Measurements from ENCODE around the gene AKR1C3.
"Not testable (repeated sequence)": the region's sequence is repeated elsewhere in the genome, so short reads cannot be mapped to it uniquely, and the experiment has no call there.

Gene AKR1C3

DNA sequence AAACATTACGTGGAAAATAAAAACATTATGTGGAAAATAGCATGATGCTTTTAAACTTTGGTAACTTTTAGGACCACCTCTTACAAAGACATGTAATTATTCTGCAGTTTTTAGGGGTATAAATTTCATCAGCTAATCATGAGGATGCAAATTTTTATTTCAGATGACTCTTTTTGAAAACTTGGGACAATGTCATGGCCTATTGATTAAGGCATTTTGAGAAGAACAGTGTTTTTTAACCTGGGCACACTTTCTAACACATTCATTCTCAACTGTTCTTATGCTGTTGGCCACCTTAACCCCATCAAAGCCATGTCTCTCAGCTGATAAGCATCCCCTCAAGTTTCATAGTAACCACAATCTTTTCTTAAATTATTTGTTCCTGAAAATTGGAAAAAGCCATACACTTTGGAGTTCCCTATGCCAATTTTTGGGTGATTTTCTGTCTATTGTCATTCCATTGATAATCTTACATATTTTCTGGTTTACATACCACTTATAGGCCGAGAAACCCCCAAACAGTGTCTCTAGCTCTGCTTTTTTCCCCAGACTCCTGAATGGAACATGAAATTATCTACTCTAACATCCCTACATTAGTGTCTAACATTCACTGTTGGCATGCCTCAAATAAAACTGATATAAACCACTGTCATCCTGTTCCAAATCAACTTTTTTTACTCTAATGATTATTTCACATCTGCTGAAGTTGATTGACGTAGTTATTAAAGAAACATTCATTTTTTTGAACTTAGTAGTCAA is 14.6 kb downstream of the AKR1C3 start:
- H3K4me3 ChIP-seq (ENCODE audit: low read depth, low read length) = no peak overlapping the region
- TF ChIP-seq, protein P1, sequence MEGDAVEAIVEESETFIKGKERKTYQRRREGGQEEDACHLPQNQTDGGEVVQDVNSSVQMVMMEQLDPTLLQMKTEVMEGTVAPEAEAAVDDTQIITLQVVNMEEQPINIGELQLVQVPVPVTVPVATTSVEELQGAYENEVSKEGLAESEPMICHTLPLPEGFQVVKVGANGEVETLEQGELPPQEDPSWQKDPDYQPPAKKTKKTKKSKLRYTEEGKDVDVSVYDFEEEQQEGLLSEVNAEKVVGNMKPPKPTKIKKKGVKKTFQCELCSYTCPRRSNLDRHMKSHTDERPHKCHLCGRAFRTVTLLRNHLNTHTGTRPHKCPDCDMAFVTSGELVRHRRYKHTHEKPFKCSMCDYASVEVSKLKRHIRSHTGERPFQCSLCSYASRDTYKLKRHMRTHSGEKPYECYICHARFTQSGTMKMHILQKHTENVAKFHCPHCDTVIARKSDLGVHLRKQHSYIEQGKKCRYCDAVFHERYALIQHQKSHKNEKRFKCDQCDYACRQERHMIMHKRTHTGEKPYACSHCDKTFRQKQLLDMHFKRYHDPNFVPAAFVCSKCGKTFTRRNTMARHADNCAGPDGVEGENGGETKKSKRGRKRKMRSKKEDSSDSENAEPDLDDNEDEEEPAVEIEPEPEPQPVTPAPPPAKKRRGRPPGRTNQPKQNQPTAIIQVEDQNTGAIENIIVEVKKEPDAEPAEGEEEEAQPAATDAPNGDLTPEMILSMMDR (IDR thresholded peaks at IDR 0.05; ENCODE audit: low read depth, low read length) = no peak
- H3K9me3 ChIP-seq = no peaks in the 10 kb centered on the region
- DNase-seq = no peak
- no peaks in the 10 kb centered on the region for H3K27me3 ChIP-seq
- no peaks in the 10 kb centered on the region for H3K4me1 ChIP-seq
- no peaks in the 10 kb centered on the region for H3K36me3 ChIP-seq

DNA sequence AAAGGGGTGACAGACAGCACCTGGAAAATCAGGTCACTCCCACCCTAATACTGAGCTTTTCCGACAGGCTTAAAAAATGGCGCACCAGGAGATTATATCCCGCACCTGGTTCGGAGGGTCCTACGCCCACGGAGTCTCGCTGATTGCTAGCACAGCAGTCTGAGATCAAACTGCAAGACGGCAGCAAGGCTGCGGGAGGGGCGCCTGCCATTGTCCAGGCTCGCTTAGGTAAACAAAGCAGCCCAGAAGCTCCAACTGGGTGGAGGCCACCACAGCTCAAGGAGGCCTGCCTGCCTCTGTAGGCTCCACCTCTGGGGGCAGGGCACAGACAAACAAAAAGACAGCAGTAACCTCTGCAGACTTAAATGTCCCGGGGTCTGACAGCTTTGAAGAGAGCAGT is 15.6 kb downstream of the AKR1C3 start:
- not testable (repeated sequence) for H3K4me1 ChIP-seq; H3K36me3 ChIP-seq; DNase-seq; H3K27me3 ChIP-seq; H3K9me3 ChIP-seq; H3K4me3 ChIP-seq (ENCODE audit: low read depth, low read length)

DNA sequence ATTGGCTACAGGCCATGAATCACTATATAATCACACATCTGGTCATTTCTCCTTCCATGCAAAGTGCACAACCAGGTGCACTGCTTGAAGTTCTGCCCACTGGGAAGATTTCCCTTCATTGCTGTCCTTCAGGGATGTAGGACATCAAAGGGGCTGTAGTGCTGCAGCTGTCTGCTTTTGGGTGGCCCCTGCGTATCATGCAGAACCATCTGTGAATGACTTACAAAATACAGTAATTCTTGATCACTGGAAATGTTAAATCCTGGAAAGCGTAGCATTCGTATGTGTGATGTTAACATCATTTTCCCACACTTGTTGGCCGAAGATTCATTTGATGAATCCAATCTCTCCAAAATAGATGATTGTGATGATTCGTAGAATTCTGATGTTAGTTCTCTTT is 22.4 kb downstream of the AKR1C3 start:
- H3K27me3 ChIP-seq = no peaks in the 10 kb centered on the region
- no peaks in the 10 kb centered on the region for H3K9me3 ChIP-seq
- TF ChIP-seq, protein P1 (IDR thresholded peaks at IDR 0.05; ENCODE audit: low read depth, low read length) = no peak
- H3K4me3 ChIP-seq (ENCODE audit: low read depth, low read length) = no peak overlapping the region
- no peaks in the 10 kb centered on the region for H3K36me3 ChIP-seq
- H3K4me1 ChIP-seq = no peaks in the 10 kb centered on the region
- DNase-seq = no peak

DNA sequence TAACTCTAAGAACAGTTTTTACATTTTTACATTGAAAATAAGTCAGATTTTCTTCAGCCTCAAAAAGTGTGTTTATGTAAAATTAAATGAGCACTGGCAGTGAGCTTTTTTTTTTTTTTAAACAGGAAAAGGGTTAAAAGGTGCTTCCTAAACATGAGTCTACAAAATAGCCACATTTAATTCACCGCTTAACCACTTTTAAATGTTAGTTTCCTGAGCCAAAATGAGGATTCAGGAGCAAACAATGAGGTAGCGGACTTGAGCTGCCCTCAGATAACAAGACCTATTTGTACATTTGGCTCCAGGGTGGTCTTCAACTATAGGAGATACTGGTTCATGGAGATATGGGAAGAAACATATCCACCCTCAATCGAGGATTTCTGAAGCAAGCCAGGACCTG is 22.8 kb downstream of the AKR1C3 start:
- TF ChIP-seq, protein P1 (IDR thresholded peaks at IDR 0.05; ENCODE audit: low read depth, low read length) = no peak
- H3K9me3 ChIP-seq = no peaks in the 10 kb centered on the region
- H3K36me3 ChIP-seq = no peaks in the 10 kb centered on the region
- H3K4me1 ChIP-seq = no peaks in the 10 kb centered on the region
- DNase-seq = no peak
- H3K27me3 ChIP-seq = no peaks in the 10 kb centered on the region
- no peak overlapping the region for H3K4me3 ChIP-seq (ENCODE audit: low read depth, low read length)

DNA sequence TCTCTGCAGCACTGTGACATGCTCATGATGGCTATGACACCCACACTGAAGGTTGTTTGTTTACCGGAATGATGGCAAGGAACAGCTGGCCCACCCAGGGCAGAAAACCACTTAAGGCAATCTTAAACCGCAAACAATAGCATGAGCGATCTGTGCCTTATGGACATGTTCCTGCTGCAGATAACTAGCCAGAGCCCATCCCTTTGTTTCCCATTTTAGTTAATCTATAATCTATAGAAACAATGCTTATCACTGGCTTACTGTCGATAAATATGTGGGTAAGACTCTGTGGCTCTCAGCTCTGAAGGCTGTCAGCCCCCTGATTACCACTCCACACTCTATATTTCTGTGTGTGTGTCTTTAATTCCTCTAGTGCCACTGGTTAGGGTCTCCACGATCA is 25.8 kb downstream of the AKR1C3 start:
- H3K36me3 ChIP-seq; H3K4me3 ChIP-seq (ENCODE audit: low read depth, low read length); H3K27me3 ChIP-seq; H3K9me3 ChIP-seq; H3K4me1 ChIP-seq; DNase-seq: not testable (repeated sequence)

DNA sequence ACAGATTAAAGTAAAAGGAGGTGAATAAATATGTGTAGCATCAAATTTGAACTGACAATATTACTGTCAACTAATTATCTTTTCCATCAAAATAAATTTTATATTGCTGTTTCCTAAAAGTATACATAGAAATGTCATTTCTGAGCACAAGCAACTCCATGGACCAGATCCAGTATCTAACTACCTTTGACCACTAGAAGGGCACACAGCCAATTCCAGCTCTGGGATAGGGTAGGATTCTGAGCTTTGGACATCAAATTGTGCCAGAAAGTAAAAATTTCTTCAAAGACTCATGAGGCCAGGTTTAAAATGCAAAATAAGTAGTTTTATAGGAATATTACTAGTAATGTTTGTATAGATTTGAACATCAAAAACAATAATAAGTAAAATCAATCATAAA is 29.7 kb downstream of the AKR1C3 start:
- Histone ChIP-seq H3K9me3 (no peaks in the 10 kb centered on the region), H3K4me3 (ENCODE audit: low read depth, low read length) (no peak overlapping the region), H3K27me3 (no peaks in the 10 kb centered on the region), H3K4me1 (no peaks in the 10 kb centered on the region), H3K36me3 (no peaks in the 10 kb centered on the region)
- TF ChIP-seq, protein P1 (IDR thresholded peaks at IDR 0.05; ENCODE audit: low read depth, low read length) = no peak
- no peak for DNase-seq

DNA sequence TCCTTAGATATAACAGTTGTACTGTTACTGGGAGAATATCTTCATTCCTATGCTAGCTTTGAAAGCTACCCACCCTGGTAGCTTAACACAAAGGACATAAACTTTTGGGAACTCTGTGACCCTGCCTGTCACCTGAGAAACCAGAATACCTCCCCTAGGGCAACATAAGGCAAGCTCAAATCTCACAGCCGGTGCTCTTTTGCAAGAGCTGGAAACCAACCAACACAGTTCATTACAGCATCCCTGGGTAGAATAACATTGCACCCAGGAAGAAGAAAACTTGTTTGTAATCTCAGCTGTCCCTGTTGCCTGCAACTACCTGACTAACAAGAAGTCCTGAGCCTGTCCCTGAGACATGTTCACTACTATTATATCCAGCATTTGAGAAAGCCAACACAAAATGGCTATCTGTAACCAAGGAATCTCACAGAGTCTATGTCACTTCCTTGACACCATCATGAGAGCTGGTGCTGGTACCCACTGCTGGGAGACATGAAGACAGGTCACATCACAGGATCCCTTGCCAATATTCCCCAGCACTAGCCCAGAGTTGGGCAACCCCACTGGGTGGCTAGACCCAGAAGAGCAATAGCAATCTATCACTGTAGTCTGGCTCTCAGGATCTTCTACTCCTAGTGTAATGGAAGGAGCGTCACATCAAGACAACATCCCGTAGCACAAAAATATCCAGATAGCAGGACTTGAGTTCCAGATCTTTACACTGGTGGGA is 31.3 kb downstream of the AKR1C3 start:
- H3K4me3 ChIP-seq (ENCODE audit: low read depth, low read length) = no peak overlapping the region
- no peaks in the 10 kb centered on the region for H3K27me3 ChIP-seq
- no peak for DNase-seq
- H3K4me1 ChIP-seq = no peaks in the 10 kb centered on the region
- TF ChIP-seq, protein P1 (IDR thresholded peaks at IDR 0.05; ENCODE audit: low read depth, low read length) = no peak
- H3K36me3 ChIP-seq = no peaks in the 10 kb centered on the region
- no peaks in the 10 kb centered on the region for H3K9me3 ChIP-seq

Data from BE2C (cell line).